PFSK-1 (cell line): ENCODE results near the gene CD276.

ENCODE experiments used
- FOXP2 ChIP-seq: optimal IDR thresholded peaks from 2 replicates; pipeline ENCODE3; 2011; ENCODE audit warnings: borderline replicate concordance, control low read depth, inconsistent platforms; ENCODE audit not compliant: insufficient read depth; ENCODE audit errors: extremely low read length, extremely low read depth
- SIN3A ChIP-seq: IDR thresholded peaks from 2 replicates; pipeline ENCODE4 v1.6.1; 2012; ENCODE audit warnings: mild to moderate bottlenecking, low read length, moderate library complexity, borderline replicate concordance; ENCODE audit not compliant: insufficient read depth
- TAF1 ChIP-seq: IDR thresholded peaks from 2 replicates; pipeline ENCODE4 v1.6.1; 2012; ENCODE audit warnings: low read length, control low read depth, borderline replicate concordance; ENCODE audit not compliant: insufficient read depth

DNA sequence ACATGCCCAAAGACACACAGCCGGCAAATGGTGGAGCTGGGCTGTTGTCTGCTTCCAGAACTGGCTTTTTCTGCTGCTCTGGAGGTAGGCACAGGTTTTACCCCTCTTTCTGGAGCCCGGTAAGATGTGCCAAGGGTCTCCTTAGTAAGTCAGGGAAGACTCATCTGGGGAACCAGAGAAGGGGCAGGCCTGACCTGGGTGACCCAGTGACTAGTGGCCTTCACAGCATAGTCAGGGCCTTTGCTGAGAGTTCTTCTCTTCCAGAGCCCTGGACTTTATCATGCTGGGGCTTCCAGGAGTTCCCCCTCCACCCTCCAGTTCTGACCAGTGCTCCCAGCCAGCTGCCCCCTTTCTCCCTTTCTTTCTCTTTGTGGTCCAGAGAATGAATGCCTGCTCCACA is 3.2 kb downstream of the CD276 start:
- TF ChIP-seq FOXP2 (no peak), TAF1 (no peak), SIN3A (no peak)
